AG10803 (cell line): ENCODE measurements around the gene SLC16A12.
A peak's percentile ranks its signal among the peaks of the same experiment; 100 is the strongest.

ENCODE experiments used
- DNase-seq: peaks from one replicate; pipeline ENCODE4 v3.0.0; 2010; ENCODE audit warnings: low read depth
- H3K4me3 ChIP-seq: 2 replicates; pipeline ENCODE4 v1.5.1; 2011; ENCODE audit warnings: mild to moderate bottlenecking, low read length, control low read depth
- TF ChIP-seq, protein P1 (sequence below): conservative IDR thresholded peaks from 2 replicates; pipeline ENCODE4 v1.5.1; 2011; ENCODE audit warnings: mild to moderate bottlenecking, low read length, control low read depth, inconsistent platforms

Gene SLC16A12

GRCh38 chr10:89516149-89516832 lies 19.1 kb downstream of the SLC16A12 start:
- TF ChIP-seq, protein P1, sequence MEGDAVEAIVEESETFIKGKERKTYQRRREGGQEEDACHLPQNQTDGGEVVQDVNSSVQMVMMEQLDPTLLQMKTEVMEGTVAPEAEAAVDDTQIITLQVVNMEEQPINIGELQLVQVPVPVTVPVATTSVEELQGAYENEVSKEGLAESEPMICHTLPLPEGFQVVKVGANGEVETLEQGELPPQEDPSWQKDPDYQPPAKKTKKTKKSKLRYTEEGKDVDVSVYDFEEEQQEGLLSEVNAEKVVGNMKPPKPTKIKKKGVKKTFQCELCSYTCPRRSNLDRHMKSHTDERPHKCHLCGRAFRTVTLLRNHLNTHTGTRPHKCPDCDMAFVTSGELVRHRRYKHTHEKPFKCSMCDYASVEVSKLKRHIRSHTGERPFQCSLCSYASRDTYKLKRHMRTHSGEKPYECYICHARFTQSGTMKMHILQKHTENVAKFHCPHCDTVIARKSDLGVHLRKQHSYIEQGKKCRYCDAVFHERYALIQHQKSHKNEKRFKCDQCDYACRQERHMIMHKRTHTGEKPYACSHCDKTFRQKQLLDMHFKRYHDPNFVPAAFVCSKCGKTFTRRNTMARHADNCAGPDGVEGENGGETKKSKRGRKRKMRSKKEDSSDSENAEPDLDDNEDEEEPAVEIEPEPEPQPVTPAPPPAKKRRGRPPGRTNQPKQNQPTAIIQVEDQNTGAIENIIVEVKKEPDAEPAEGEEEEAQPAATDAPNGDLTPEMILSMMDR, result no peak
- no peak overlapping the region for H3K4me3 ChIP-seq

GRCh38 chr10:89515031-89515841 lies 20.2 kb downstream of the SLC16A12 start:
- peak overlapping the region; percentile 26 for H3K4me3 ChIP-seq
- TF ChIP-seq, protein P1, result no peak
- peak; percentile 99 for DNase-seq

More at GRCh38 chr10:89516149-89516832, 19.1 kb downstream of the SLC16A12 start:
- peak; percentile 91 for DNase-seq

GRCh38 chr10:89513206-89513605 lies 22.2 kb downstream of the SLC16A12 start:
- H3K4me3 ChIP-seq, result no peak overlapping the region
- no peak for DNase-seq
- TF ChIP-seq, protein P1, result no peak

DNA sequence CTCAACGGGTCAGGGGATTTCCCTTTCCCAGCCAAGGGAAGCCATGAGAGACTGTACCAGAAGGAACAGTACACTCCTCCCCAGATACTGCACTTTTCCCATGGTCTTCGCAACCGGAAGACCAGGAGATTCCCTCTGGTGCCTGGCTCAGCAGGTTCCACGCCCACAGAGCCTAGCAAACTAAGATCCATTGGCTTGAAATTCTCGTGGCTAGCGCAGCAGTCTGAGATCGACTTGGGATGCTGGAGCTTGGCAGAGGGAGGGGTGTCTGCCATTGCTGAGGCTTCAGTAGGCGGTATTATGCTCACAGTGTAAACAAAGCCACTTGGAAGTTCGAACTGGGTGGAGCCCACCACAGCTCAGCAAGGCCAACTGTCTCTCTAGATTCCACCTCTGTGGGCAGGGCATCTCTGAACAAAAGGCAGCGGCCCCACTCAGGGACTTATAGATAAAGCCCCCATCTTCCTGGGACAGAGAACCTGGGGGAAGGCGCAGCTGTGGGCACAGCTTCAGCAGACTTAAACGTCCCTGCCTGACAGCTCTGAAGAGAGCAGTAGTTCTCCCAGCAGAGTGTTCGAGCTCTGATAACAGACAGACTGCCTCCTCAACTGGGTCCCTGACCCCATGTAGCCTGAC lies 29.6 kb downstream of the SLC16A12 start:
- no peak for DNase-seq
- TF ChIP-seq, protein P1, result no peak
- no peak overlapping the region for H3K4me3 ChIP-seq

GRCh38 chr10:89504691-89505090 lies 30.7 kb downstream of the SLC16A12 start:
- no peak overlapping the region for H3K4me3 ChIP-seq
- no peak for DNase-seq
- TF ChIP-seq, protein P1, result no peak

- TF ChIP-seq, protein P1, result no peak
- no peak for DNase-seq
- H3K4me3 ChIP-seq, result no peak overlapping the region
Measured at GRCh38 chr10:89503652-89504370, 31.6 kb downstream of the SLC16A12 start.
